Heart left ventricle (tissue), 16 donors: ENCODE data around the gene C1QTNF4. TPM values are rescaled to one million over a fixed set of nuclear protein-coding genes. Genes with fewer than 3 reads are reported as not detected.

ENCODE experiments used
- ATAC-seq, 4 donors: fragments of 200-7000 bp; cut with Tn5 transposase; one replicate each; pipeline ENCODE4 v1.9.1; 2020 to 2022; ENCODE audit warnings: moderate library complexity in 4 of 4, mild to moderate bottlenecking in 3 of 4, moderate number of reproducible peaks in 1 of 4
- DNase-seq, 5 donors: peaks; one replicate each; pipeline ENCODE4 v3.0.0-alpha.2; 2020
- H3K27ac ChIP-seq, 12 donors: fragments of 200-600 bp; sonication (generic) in 4 of 12; one replicate each; pipeline versions ENCODE4 v1.5.0 to v1.8.0; 2016 to 2022; ENCODE audit warnings: mild to moderate bottlenecking in 2 of 12
- H3K27me3 ChIP-seq, 9 donors: fragments of 200-600 bp; sonication (generic) in 2 of 9; one replicate each; pipeline versions ENCODE4 v1.5.1 to v1.8.0; 2016 to 2022; ENCODE audit warnings: mild to moderate bottlenecking in 3 of 9
- H3K36me3 ChIP-seq, 9 donors: fragments of 200-600 bp; sonication (generic) in 2 of 9; one replicate each; pipeline versions ENCODE4 v1.5.0 to v1.8.0; 2018 to 2022; ENCODE audit warnings: mild to moderate bottlenecking in 2 of 9
- H3K4me1 ChIP-seq, 12 donors: fragments of 200-600 bp; sonication (generic) in 4 of 12; one replicate each; pipeline versions ENCODE4 v1.5.0 to v1.8.0; 2016 to 2022; ENCODE audit warnings: mild to moderate bottlenecking in 3 of 12
- H3K4me3 ChIP-seq, 12 donors: fragments of 200-600 bp; sonication (generic) in 4 of 12; one replicate each; pipeline versions ENCODE4 v1.5.0 to v1.8.0; 2017 to 2022; ENCODE audit warnings: mild to moderate bottlenecking in 9 of 12, moderate library complexity in 4 of 12
- H3K9me3 ChIP-seq, 12 donors: fragments of 200-600 bp; sonication (generic) in 4 of 12; one replicate each; pipeline versions ENCODE4 v1.5.0 to v1.8.0; 2016 to 2022; ENCODE audit warnings: mild to moderate bottlenecking in 1 of 12
- CTCF ChIP-seq, 12 donors: fragments of 200-600 bp; sonication (generic) in 4 of 12; IDR thresholded peaks; one replicate each; pipeline versions ENCODE4 v1.5.0 to v1.8.0; 2018 to 2022; ENCODE audit warnings: antibody characterized with exemption in 12 of 12, mild to moderate bottlenecking in 5 of 12
- POLR2A ChIP-seq, 2 donors: fragments of 450-650 bp; IDR thresholded peaks; one replicate each; pipeline ENCODE4 v1.6.1; 2017; ENCODE audit warnings: antibody characterized with exemption in 2 of 2, mild to moderate bottlenecking in 2 of 2, moderate library complexity in 2 of 2
- WGBS, 4 donors: extraction: QIAGEN DNeasy Blood & Tissue Kit in 2 of 4; methylation state at CpG; one replicate each; pipeline versions ENCODE4 v1.1.5 to v1.1.7; 2013 to 2018; 5-methylcytosine and 5-hydroxymethylcytosine counted together
- intact Hi-C, 10 donors: fragments of 100-400 bp; cut with DNase I; formaldehyde crosslinking; loops; one replicate each; pipeline versions ENCODE4 v1.11.1 to v1.14.2; 2022
- polyA plus RNA-seq, 2 donors: library from polyadenylated mRNA; stranded (reverse); fragments of 200-250 nt; gene quantifications; one replicate each; pipeline ENCODE4 v1.2.3, GENCODE V29; 2013
- total RNA-seq, 9 donors: library from RNA; depleted of rRNA in 2 of 9; stranded (reverse); fragments of >200 nt in 2 of 9; fragmentation: NEBNext Ultra II Directional in 3 of 9; extraction: Animal tissue kit (Norgen Biotek cat#: 25700) in 3 of 9; gene quantifications; one replicate each; pipeline versions ENCODE4 v1.1.0 to v1.2.4, GENCODE V29; 2016 to 2023
- donor health status: ischemic (EF 13 %, LVEDD 7.1; RV severe dilation, severe dysfunction).
- donor health status: healthy with polysubstance abuse.
- donor health status: DM: no; HTN: yes; CAD: no.
- donor health status: DM: no; HTN: no; CAD: no.
- donor health status: ischemic (EF 25% LVEDD 6.9; RV normal size, moderate dysfunction).
- donor health status: ischemic (EF 25% LVEDD 5.7; RV mildly dilated, moderate dysfunction).
- donor health status: healthy.
- donor health status: DM: yes; HTN: yes; CAD: no.
- donor health status: ischemic (EF 35%, LVEDD 5.7; RV mildly dilated, moderate dysfunction).
- donor health status: nonischemic (EF 11% LVEDD 7.7; RV severe dilation, severe dysfunction).
- donor health status: DM: yes; HTN: yes; CAD: no.
- donor health status: PGD.
- donor health status: ischemic (EF 29% LVEDD 5.4; RV normal size, mild dysfunction).
- donor health status: nonischemic (EF 23%, LVEDD 6.1; RV moderate dilation, normal function).

C1QTNF4 gene
- total and polyA plus RNA-seq, 11 donors, result 0.23 to 1.5 (median 0.67) TPM; not detected in 1

- Histone ChIP-seq H3K4me3 (peak overlapping the region in 1 of 12 donors; percentile 38), H3K36me3 (peaks cover 0 to 25% (median 24%) of the 10 kb centered on the region in 9 donors), H3K27ac (peak overlapping the region in 2 of 12 donors; percentile 14 to 60), H3K27me3 (peaks cover 0 to 28% (median 8%) of the 10 kb centered on the region in 9 donors), H3K4me1 (peaks cover 0 to 26% (median 11%) of the 10 kb centered on the region in 12 donors), H3K9me3 (no peaks in the 10 kb centered on the region)
- WGBS, 4 donors, result 68 to 89% (median 78%) methylated on average over 11 to 14 of the region's 14 CpGs
- peak in 3 of 4 donors; percentile 21 to 72 (median 62) for ATAC-seq
- peak in 4 of 5 donors; percentile 52 to 80 (median 66) for DNase-seq
- intact Hi-C loops, result no loop called here
- TF ChIP-seq POLR2A (IDR thresholded peaks at IDR 0.05) (no peak), CTCF (IDR thresholded peaks at IDR 0.05) (no peak)
Observed at GRCh38 chr11:47587723-47588326, 6.4 kb downstream of the C1QTNF4 start.

- Histone ChIP-seq H3K27ac (peak overlapping the region in 3 of 12 donors; percentile 14 to 60 (median 30)), H3K36me3 (peaks cover 0 to 32% (median 30%) of the 10 kb centered on the region in 9 donors), H3K4me3 (no peak overlapping the region), H3K27me3 (peaks cover 0 to 22% (median 7%) of the 10 kb centered on the region in 9 donors), H3K4me1 (peaks cover 0 to 26% (median 11%) of the 10 kb centered on the region in 12 donors), H3K9me3 (no peaks in the 10 kb centered on the region)
- no peak for TF ChIP-seq POLR2A (IDR thresholded peaks at IDR 0.05)
- no peak for TF ChIP-seq CTCF (IDR thresholded peaks at IDR 0.05)
- peak in 1 of 4 donors; percentile 12 for ATAC-seq
- intact Hi-C loops, result no loop called here
- 72 to 80% (median 75%) methylated on average over 6 of the region's 6 CpGs for WGBS, 4 donors
- DNase-seq, result no peak
Observed at GRCh38 chr11:47587039-47587716, 7.0 kb downstream of the C1QTNF4 start.

GRCh38 chr11:47586098-47586855, 7.9 kb downstream of the C1QTNF4 start, which contains the start of gene FAM180B:
FAM180B (plus strand) TSS chr11:47586678; CDS start chr11:47586769, 91 bp downstream.
- H3K4me3 ChIP-seq, result no peak within 1 kb of the TSS

More at GRCh38 chr11:47586098-47586855, 7.9 kb downstream of the C1QTNF4 start, which contains the start of gene FAM180B:
- H3K27ac ChIP-seq, result peak within 1 kb of the TSS in 5 of 12 donors; percentile 21 to 60 (median 30)
- ATAC-seq (peak; percentile 28 to 81 (median 50)), DNase-seq (peak in 2 of 5 donors; percentile 34 to 73)
- H3K36me3 ChIP-seq, result peaks cover 0 to 41% (median 39%) of the 10 kb centered on the region in 9 donors
- H3K4me1 ChIP-seq, result peaks cover 0 to 31% (median 11%) of the 10 kb centered on the region in 12 donors
- WGBS, 4 donors, result 44 to 69% (median 62%) methylated on average over 9 to 12 of the region's 12 CpGs
- TF ChIP-seq CTCF (IDR thresholded peaks at IDR 0.05) (no peak), POLR2A (IDR thresholded peaks at IDR 0.05) (no peak)
- intact Hi-C loops, result no loop called here
- no peaks in the 10 kb centered on the region for H3K9me3 ChIP-seq
- H3K27me3 ChIP-seq, result peaks cover 0 to 19% (median 7%) of the 10 kb centered on the region in 9 donors
